ES-I3 (cell line): ENCODE data around the gene ABHD17B.
"Not testable (repeated sequence)": the region's sequence is repeated elsewhere in the genome, so short reads cannot be mapped to it uniquely, and the experiment has no call there.

Experiments used
- H3K36me3 ChIP-seq: 2 replicates; pipeline ENCODE4 v1.6.1; 2013; ENCODE audit warnings: mild to moderate bottlenecking, low read length, control low read depth, moderate library complexity; ENCODE audit not compliant: insufficient read depth
- H3K4me1 ChIP-seq: 2 replicates; pipeline ENCODE4 v1.6.1; 2013; ENCODE audit warnings: mild to moderate bottlenecking, control low read depth, low read length; ENCODE audit not compliant: insufficient read depth
- H3K9ac ChIP-seq: 2 replicates; pipeline ENCODE4 v1.6.1; 2013; ENCODE audit warnings: low read depth, mild to moderate bottlenecking, low read length, moderate library complexity
- H3K9me3 ChIP-seq: 2 replicates; pipeline ENCODE4 v1.6.1; 2013; ENCODE audit warnings: mild to moderate bottlenecking, low read length, moderate library complexity; ENCODE audit not compliant: control insufficient read depth, insufficient read depth

ABHD17B gene

GRCh38 chr9:71901695-71902597 is 9.0 kb downstream of the ABHD17B start:
- no peaks in the 10 kb centered on the region; the same call in 1 of the 2 replicates for H3K36me3 ChIP-seq
- H3K9ac ChIP-seq = no peak overlapping the region
- H3K9me3 ChIP-seq = no peaks in the 10 kb centered on the region
- H3K4me1 ChIP-seq = peaks cover 26% of the 10 kb centered on the region

GRCh38 chr9:71898756-71899155 is 12.2 kb downstream of the ABHD17B start:
- not testable (repeated sequence) for H3K36me3 ChIP-seq, H3K9me3 ChIP-seq, H3K9ac ChIP-seq
- peaks cover 32% of the 10 kb centered on the region for H3K4me1 ChIP-seq

GRCh38 chr9:71897577-71897976 is 13.4 kb downstream of the ABHD17B start:
- Histone ChIP-seq H3K9ac (no peak overlapping the region), H3K9me3 (no peaks in the 10 kb centered on the region), H3K4me1 (peaks cover 21% of the 10 kb centered on the region)

GRCh38 chr9:71896761-71897160 is 14.2 kb downstream of the ABHD17B start:
- peaks cover 13% of the 10 kb centered on the region for H3K4me1 ChIP-seq
- H3K9me3 ChIP-seq = no peaks in the 10 kb centered on the region
- H3K36me3 ChIP-seq = no peaks in the 10 kb centered on the region
- H3K9ac ChIP-seq = no peak overlapping the region

More at GRCh38 chr9:71897577-71897976, 13.4 kb downstream of the ABHD17B start:
- H3K36me3 ChIP-seq = no peaks in the 10 kb centered on the region

- H3K9me3 ChIP-seq = no peaks in the 10 kb centered on the region
- H3K36me3 ChIP-seq = no peaks in the 10 kb centered on the region
- peaks cover 6% of the 10 kb centered on the region; the same call in 1 of the 2 replicates for H3K4me1 ChIP-seq
- H3K9ac ChIP-seq = no peak overlapping the region
Measured at GRCh38 chr9:71895955-71896354, 15.0 kb downstream of the ABHD17B start.

GRCh38 chr9:71895117-71895516 is 15.9 kb downstream of the ABHD17B start:
- Histone ChIP-seq H3K9ac (no peak overlapping the region), H3K36me3 (no peaks in the 10 kb centered on the region), H3K4me1 (peaks cover 6% of the 10 kb centered on the region; the same call in 1 of the 2 replicates)

GRCh38 chr9:71891557-71892189 is 19.3 kb downstream of the ABHD17B start:
- H3K4me1 ChIP-seq = peaks cover 6% of the 10 kb centered on the region; the same call in 1 of the 2 replicates

More at GRCh38 chr9:71895117-71895516, 15.9 kb downstream of the ABHD17B start:
- no peaks in the 10 kb centered on the region for H3K9me3 ChIP-seq

GRCh38 chr9:71890042-71890679 is 20.8 kb downstream of the ABHD17B start:
- H3K36me3 ChIP-seq = no peaks in the 10 kb centered on the region
- no peak overlapping the region for H3K9ac ChIP-seq
- H3K9me3 ChIP-seq = no peaks in the 10 kb centered on the region
- 0 out of 2 replicates have a peak, but pooled peaks cover 2% of the 10 kb centered on the region for H3K4me1 ChIP-seq

More at GRCh38 chr9:71891557-71892189, 19.3 kb downstream of the ABHD17B start:
- Histone ChIP-seq H3K36me3 (no peaks in the 10 kb centered on the region), H3K9ac (no peak overlapping the region), H3K9me3 (no peaks in the 10 kb centered on the region)

GRCh38 chr9:71887362-71887761 is 23.6 kb downstream of the ABHD17B start:
- no peak overlapping the region for H3K9ac ChIP-seq
- no peaks in the 10 kb centered on the region for H3K4me1 ChIP-seq
- no peaks in the 10 kb centered on the region for H3K36me3 ChIP-seq
- H3K9me3 ChIP-seq = no peaks in the 10 kb centered on the region

GRCh38 chr9:71886541-71886940 is 24.5 kb downstream of the ABHD17B start:
- Histone ChIP-seq H3K36me3 (peaks cover 2% of the 10 kb centered on the region; the same call in 1 of the 2 replicates), H3K9me3 (no peaks in the 10 kb centered on the region), H3K9ac (no peak overlapping the region), H3K4me1 (no peaks in the 10 kb centered on the region)

- Histone ChIP-seq H3K4me1 (no peaks in the 10 kb centered on the region), H3K9me3 (no peaks in the 10 kb centered on the region), H3K9ac (no peak overlapping the region), H3K36me3 (peaks cover 2% of the 10 kb centered on the region; the same call in 1 of the 2 replicates)
Measured at GRCh38 chr9:71886015-71886414, 25.0 kb downstream of the ABHD17B start.

- H3K4me1 ChIP-seq = no peaks in the 10 kb centered on the region
- peaks cover 2% of the 10 kb centered on the region; the same call in 1 of the 2 replicates for H3K36me3 ChIP-seq
- no peaks in the 10 kb centered on the region for H3K9me3 ChIP-seq
- no peak overlapping the region for H3K9ac ChIP-seq
Measured at GRCh38 chr9:71885467-71885866, 25.5 kb downstream of the ABHD17B start.

GRCh38 chr9:71884005-71884404 is 27.0 kb downstream of the ABHD17B start:
- peaks cover 2% of the 10 kb centered on the region; the same call in 1 of the 2 replicates for H3K36me3 ChIP-seq
- H3K4me1 ChIP-seq = no peaks in the 10 kb centered on the region
- H3K9ac ChIP-seq = no peak overlapping the region
- H3K9me3 ChIP-seq = peaks cover 4% of the 10 kb centered on the region; the same call in 1 of the 2 replicates

- Histone ChIP-seq H3K4me1 (no peaks in the 10 kb centered on the region), H3K9ac (no peak overlapping the region), H3K9me3 (peaks cover 4% of the 10 kb centered on the region; the same call in 1 of the 2 replicates), H3K36me3 (peaks cover 2% of the 10 kb centered on the region; the same call in 1 of the 2 replicates)
Measured at GRCh38 chr9:71879644-71880174, 31.3 kb downstream of the ABHD17B start.
